ENCODE measurements around the gene IFNAR1. TPM values are rescaled to one million over a fixed set of nuclear protein-coding genes. Genes with fewer than 3 reads are reported as not detected.

The IFNAR1 gene
- total RNA-seq, 4 donors from 2014 or later = 28.9 to 44.1 (median 31.9) TPM

DNA sequence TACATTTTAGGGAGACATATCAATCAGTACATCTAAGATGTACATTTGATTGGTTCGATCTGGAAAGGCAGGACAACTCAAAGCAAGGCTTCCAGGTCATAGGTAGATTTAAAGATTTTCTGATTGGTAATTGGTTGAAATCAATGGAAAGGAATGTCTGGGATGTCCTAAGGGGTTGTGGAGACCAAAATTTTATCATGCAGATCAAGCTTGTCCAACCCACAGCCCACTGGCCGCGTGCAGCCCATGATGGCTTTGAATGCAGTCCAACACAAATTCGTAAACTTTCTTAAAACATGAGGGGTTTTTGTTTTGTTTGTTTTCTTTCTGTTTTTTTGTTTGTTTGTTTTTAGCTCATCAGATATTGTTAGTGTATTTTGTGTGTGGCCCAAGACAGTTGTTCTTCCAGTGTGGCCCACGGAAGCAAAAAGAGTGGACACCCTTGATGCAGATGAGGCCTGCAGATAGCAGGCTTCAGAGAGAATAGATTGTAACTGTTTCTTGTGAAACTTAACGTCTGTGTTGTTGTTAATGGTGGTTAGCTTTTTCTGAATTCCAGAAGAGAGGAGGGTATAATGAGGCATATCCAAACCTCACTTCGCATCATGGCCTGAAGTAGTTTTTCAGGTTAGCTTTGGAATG is 3.1 kb downstream of the IFNAR1 start:
- H3K4me1 ChIP-seq = peaks cover 6 to 32% (median 20%) of the 10 kb centered on the region in 3 donors
- TF ChIP-seq, protein P1, sequence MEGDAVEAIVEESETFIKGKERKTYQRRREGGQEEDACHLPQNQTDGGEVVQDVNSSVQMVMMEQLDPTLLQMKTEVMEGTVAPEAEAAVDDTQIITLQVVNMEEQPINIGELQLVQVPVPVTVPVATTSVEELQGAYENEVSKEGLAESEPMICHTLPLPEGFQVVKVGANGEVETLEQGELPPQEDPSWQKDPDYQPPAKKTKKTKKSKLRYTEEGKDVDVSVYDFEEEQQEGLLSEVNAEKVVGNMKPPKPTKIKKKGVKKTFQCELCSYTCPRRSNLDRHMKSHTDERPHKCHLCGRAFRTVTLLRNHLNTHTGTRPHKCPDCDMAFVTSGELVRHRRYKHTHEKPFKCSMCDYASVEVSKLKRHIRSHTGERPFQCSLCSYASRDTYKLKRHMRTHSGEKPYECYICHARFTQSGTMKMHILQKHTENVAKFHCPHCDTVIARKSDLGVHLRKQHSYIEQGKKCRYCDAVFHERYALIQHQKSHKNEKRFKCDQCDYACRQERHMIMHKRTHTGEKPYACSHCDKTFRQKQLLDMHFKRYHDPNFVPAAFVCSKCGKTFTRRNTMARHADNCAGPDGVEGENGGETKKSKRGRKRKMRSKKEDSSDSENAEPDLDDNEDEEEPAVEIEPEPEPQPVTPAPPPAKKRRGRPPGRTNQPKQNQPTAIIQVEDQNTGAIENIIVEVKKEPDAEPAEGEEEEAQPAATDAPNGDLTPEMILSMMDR (IDR thresholded peaks at IDR 0.05) = no peak
- TF ChIP-seq EP300 (IDR thresholded peaks at IDR 0.05) (no peak), POLR2A (IDR thresholded peaks at IDR 0.05) (no peak), POLR2AphosphoS5 (IDR thresholded peaks at IDR 0.05) (no peak)
- no peaks in the 10 kb centered on the region for H3K9me3 ChIP-seq
- no peak overlapping the region for H3K4me3 ChIP-seq
- H3K27ac ChIP-seq = no peak overlapping the region
- H3K36me3 ChIP-seq = peaks cover 0 to 17% of the 10 kb centered on the region in 2 donors
- H3K27me3 ChIP-seq = no peaks in the 10 kb centered on the region
- 84 to 90% methylated on average over 7 of the region's 7 CpGs for WGBS, 2 donors (ENCODE audit: low coverage in 1 of 2)
- no peak for ATAC-seq

DNA sequence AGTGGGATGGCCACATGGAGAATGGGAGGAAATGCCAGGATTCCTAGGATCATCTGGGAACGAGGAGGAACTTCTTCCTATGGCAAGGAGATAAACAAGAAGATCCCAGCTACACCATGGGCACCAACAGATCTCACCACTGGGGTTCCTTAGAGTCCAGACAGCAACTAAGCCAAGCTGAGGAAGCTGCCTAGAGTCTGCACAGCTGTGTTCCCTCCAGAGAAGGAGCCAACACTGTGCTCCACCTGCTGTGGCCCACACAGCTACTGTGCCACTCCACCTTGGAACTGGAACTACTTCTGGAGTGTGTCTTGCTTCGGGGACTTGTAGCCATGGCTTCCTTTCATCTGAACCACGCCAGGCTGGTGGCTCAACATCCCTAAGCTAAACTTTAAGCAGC is 6.0 kb downstream of the IFNAR1 start:
- TF ChIP-seq EP300 (IDR thresholded peaks at IDR 0.05) = no peak
- TF ChIP-seq POLR2A (IDR thresholded peaks at IDR 0.05) = no peak
- TF ChIP-seq, protein P1 (IDR thresholded peaks at IDR 0.05) = no peak
- no peak for TF ChIP-seq POLR2AphosphoS5 (IDR thresholded peaks at IDR 0.05)
- Histone ChIP-seq H3K4me3 (no peak overlapping the region), H3K9me3 (no peaks in the 10 kb centered on the region), H3K27me3 (no peaks in the 10 kb centered on the region), H3K4me1 (peaks cover 6 to 28% (median 20%) of the 10 kb centered on the region in 3 donors), H3K27ac (no peak overlapping the region), H3K36me3 (peaks cover 0 to 23% of the 10 kb centered on the region in 2 donors)
- ATAC-seq = no peak
- 86 to 100% methylated on average over 1 to 3 of the region's 3 CpGs for WGBS, 2 donors (ENCODE audit: low coverage in 1 of 2)

DNA sequence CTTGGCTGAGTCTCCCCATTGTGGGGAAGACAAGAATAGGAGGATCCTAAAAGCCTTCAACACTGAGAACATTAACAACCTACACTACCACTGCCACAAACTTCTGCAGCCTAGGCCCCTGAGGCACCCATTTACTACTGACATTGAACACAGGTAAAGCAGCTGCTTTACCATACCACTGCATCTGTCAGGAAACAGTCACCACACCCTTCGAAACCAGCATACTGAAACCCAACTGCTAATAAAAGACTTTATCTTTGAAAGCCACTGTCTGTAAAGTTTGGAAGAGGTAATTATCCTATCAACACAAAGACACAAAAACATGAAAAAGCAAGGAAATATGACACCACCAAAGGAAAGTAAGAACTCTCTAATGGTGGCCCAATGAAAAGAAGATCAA is 7.4 kb downstream of the IFNAR1 start:
- 100% methylated on average over 1 of the region's 1 CpG; no CpG with 5 or more reads in 1 of the 2 donors for WGBS, 2 donors (ENCODE audit: low coverage in 1 of 2)
- Histone ChIP-seq H3K4me1 (peaks cover 0 to 14% (median 8%) of the 10 kb centered on the region in 3 donors), H3K36me3 (peaks cover 0 to 32% of the 10 kb centered on the region in 2 donors), H3K27ac (no peak overlapping the region), H3K9me3 (no peaks in the 10 kb centered on the region), H3K4me3 (no peak overlapping the region), H3K27me3 (no peaks in the 10 kb centered on the region)
- no peak for TF ChIP-seq EP300 (IDR thresholded peaks at IDR 0.05)
- no peak for TF ChIP-seq POLR2A (IDR thresholded peaks at IDR 0.05)
- TF ChIP-seq POLR2AphosphoS5 (IDR thresholded peaks at IDR 0.05) = no peak
- TF ChIP-seq, protein P1 (IDR thresholded peaks at IDR 0.05) = no peak
- ATAC-seq = no peak

DNA sequence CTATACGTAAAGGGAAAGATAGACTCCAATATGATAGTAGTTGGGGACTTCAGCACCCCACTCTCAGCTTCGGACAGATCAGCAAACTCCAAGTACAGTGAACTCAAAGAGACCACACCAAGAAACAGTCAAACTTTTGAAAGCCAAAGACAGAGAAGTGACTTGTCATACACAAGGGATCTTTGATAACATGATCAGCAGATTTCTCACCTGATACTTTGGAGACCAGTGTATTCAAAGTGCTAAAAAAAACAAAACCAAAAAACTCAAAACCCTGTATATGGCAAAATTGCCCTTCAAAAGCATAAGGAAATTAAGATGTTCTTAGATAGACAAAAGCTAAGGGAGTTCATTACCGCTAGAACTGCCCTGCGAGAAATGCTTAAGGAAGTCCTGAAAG is 9.4 kb downstream of the IFNAR1 start:
- WGBS, 2 donors (ENCODE audit: low coverage in 1 of 2) = 72 to 77% methylated on average over 3 to 4 of the region's 4 CpGs
- Histone ChIP-seq H3K4me1 (peaks cover 0 to 10% (median 0%) of the 10 kb centered on the region in 3 donors), H3K36me3 (peaks cover 0 to 37% of the 10 kb centered on the region in 2 donors), H3K9me3 (no peaks in the 10 kb centered on the region), H3K4me3 (no peak overlapping the region), H3K27me3 (no peaks in the 10 kb centered on the region), H3K27ac (no peak overlapping the region)
- no peak for ATAC-seq
- TF ChIP-seq EP300 (IDR thresholded peaks at IDR 0.05) (no peak), POLR2A (IDR thresholded peaks at IDR 0.05) (no peak), POLR2AphosphoS5 (IDR thresholded peaks at IDR 0.05) (no peak)
- TF ChIP-seq, protein P1 (IDR thresholded peaks at IDR 0.05) = no peak

DNA sequence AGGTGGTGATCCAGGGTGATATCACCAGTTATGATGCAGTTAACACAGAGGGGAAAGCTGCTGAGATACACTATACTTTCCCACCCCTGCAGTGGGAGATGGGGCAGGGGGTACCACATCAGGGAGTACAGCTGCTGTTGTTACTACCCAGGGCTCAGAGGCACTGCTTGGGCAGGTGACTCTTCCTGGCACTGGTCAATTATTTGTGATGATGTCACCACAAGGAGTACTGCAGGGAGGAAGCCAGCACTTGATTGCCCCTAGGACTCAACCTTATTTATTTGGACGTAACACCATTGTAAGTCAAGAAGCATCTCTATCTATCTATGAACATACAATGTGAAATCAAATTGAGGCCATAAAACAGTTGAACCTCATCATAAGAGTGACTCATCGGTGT is 10.1 kb downstream of the IFNAR1 start:
- Histone ChIP-seq H3K36me3 (peaks cover 0 to 37% of the 10 kb centered on the region in 2 donors), H3K4me3 (no peak overlapping the region), H3K4me1 (peaks cover 0 to 16% (median 0%) of the 10 kb centered on the region in 3 donors), H3K9me3 (no peaks in the 10 kb centered on the region), H3K27me3 (no peaks in the 10 kb centered on the region), H3K27ac (no peak overlapping the region)
- TF ChIP-seq EP300 (IDR thresholded peaks at IDR 0.05) = no peak
- TF ChIP-seq POLR2AphosphoS5 (IDR thresholded peaks at IDR 0.05) = no peak
- TF ChIP-seq, protein P1 (IDR thresholded peaks at IDR 0.05) = no peak
- TF ChIP-seq POLR2A (IDR thresholded peaks at IDR 0.05) = no peak
- no peak for ATAC-seq
- WGBS, 2 donors (ENCODE audit: low coverage in 1 of 2) = 82 to 85% methylated on average over 2 of the region's 2 CpGs
